Measurements from ENCODE around the gene ZNF717.
"Not testable (repeated sequence)": the region's sequence is repeated elsewhere in the genome, so short reads cannot be mapped to it uniquely, and the experiment has no call there.

Gene ZNF717

DNA sequence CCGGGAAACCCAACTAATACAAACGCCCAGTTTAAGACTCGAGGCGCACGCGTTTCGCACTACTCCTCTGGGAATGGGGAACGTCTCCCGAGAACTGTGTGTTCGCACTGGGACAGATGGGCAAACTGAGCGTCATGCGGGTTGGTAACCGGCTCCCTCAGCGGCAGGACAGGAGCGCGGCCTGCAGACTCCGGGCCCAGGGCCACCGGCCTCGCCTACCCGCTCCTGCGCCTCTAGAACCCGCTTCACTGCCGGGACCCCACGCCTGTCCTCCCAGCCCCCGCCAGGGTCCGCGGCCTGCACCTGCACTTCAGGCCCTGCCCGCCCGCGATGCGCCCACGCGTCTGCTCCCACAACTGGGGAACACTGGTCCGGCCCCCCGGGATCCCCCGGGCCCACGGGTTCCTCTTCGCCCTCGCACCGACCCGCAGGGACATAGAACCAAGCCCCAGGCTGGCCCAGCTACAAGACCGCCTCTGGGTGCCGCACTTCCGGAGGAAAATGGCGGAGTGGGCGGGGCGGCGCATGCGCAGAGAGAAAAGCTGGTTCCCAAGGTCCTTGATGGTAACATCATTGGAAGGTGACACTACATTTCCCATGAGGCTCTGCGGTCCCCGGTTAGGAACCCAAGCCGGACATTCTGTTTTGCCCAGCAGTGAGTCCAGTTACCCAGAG lies at the start of gene ZNF717:
ZNF717 (minus strand) TSS at position 469 of the 675 bp plus-strand sequence. CDS start 2,187 bp downstream, outside the sequence.
- DNase-seq (ENCODE audit: insufficient read length, low spot score); FAIRE-seq: not testable (repeated sequence)

GRCh38 chr3:75831076-75831475 lies 45.7 kb upstream of the ZNF717 start:
- FAIRE-seq; DNase-seq (ENCODE audit: insufficient read length, low spot score): not testable (repeated sequence)

- not testable (repeated sequence) for DNase-seq (ENCODE audit: insufficient read length, low spot score); FAIRE-seq
These were observed 32.7 kb upstream of the ZNF717 start for GRCh38 chr3:75818019-75818418.

DNA sequence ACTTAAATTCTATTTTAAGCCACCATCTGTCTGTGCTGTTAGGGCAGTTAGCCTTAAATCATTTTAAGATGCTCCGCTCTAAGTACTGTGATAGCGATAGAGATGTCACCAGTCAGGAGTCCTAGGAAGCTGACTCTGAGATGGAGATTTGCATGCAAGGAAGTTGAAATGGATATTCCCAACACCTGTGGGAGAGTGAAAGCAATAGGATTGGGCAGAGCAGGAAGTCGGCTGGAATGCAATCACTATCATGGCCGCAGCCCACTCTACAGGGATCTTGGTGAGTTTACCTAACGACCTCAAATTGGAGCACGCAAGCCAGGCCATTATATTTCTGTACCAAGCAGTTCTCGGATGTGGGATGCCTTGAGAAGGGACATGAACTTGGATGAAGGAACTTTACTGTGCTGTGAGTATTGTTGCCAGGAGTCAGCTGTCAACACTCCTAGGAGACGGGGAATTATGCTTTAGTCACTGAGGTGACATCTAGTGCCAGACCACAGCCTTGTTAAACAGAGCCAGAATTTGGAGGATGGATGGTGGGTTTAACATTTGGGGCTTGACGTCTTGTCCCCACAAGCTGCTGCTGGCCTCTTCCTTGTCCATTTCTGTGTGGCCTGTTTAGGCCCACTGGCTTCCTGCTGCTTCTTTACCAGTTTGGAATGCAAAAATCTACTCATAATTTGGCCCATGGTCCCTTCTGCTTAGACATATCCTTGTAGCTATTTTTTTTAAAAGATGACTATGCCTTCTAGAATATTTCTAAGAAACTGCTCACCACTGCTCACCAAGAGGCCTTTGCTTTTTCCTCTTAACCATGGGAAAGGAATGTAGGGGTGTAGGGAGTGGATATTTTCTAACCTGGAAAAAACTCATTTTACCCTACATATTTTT lies 31.2 kb upstream of the ZNF717 start:
- not testable (repeated sequence) for DNase-seq (ENCODE audit: insufficient read length, low spot score)
- peak; percentile 79 for FAIRE-seq

DNA sequence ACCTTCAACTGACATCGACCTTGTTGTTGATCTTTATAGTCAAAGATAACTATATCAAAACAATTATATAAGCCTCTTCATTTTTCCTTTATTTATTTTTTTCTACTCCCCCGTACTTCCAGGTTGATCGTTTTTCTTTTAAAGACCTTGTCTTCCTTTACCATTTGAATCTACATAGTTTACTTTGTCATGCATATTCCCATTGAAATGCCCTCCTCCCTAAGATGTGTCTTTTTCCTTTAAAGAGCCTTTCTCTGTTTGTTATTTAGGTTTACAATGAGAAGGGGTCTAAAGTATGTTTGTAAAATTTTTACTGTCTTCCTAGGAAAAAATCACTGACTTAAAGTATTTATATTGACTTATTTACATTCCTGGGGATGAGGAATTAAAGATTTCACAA lies 29.4 kb upstream of the ZNF717 start:
- FAIRE-seq (no peak), DNase-seq (ENCODE audit: insufficient read length, low spot score) (no peak)
- no peak for TF ChIP-seq POLR2A (IDR thresholded peaks at IDR 0.05; ENCODE audit: low read depth, low read length)

GRCh38 chr3:75782506-75782905 lies 2.8 kb downstream of the ZNF717 start:
- DNase-seq (ENCODE audit: insufficient read length, low spot score): no peak
- no peak for TF ChIP-seq POLR2A (IDR thresholded peaks at IDR 0.05; ENCODE audit: low read depth, low read length)
- no peak for FAIRE-seq

DNA sequence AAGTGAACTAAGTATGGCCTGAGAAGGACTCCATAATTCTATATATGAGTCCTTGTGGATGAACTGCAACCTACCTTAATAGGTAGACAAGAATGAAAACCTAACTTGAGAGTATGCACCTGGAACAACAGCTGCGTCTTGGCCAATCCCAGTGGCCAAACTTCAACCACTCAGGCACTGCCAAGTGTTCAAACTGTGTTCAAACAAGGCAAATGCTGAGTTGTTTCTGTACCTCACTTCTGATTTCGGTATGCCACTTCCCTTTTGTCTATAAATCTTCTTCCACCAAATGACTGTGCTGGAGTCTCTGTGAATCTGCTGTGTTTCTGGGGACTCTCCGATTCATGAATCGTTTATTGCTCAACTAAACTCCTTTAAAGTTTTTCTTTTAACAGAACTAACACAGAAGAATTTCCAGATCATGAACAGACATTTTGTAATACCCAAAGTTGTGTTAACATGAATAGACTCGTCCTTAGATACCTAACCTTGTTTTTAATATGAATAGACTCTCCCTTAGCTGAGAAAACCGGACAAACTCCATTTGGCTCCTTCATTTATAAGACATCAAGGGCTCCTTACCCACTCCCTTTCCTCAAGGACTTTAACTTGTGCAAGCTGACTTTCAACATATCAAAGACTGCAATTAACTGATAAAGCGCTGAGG lies 4.1 kb downstream of the ZNF717 start:
- no peak for TF ChIP-seq POLR2A (IDR thresholded peaks at IDR 0.05; ENCODE audit: low read depth, low read length)
- FAIRE-seq (no peak), DNase-seq (ENCODE audit: insufficient read length, low spot score) (no peak)

GRCh38 chr3:75777742-75778141 lies 7.6 kb downstream of the ZNF717 start:
- not testable (repeated sequence) for DNase-seq (ENCODE audit: insufficient read length, low spot score); FAIRE-seq

DNA sequence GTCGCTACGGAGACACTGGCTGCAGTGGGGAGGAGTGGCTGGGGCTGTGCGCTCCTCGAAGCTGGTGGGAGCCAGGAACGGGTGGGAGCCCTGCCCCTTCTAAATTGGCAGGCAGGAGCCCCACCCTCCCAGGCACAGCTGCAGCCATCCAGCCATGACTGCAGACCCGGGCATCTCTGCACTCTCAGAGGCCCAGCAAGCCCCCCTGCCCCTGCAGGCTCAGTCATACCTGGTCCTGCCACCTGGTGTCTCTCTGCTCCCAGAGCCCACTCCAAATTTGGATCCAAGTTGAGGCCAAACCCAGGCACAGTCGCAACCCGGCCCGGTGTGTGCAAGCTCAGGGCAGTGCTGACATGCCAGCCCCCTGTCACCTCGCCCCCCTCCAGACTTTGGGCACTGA lies 13.7 kb downstream of the ZNF717 start:
- not testable (repeated sequence) for FAIRE-seq; DNase-seq (ENCODE audit: insufficient read length, low spot score)

DNA sequence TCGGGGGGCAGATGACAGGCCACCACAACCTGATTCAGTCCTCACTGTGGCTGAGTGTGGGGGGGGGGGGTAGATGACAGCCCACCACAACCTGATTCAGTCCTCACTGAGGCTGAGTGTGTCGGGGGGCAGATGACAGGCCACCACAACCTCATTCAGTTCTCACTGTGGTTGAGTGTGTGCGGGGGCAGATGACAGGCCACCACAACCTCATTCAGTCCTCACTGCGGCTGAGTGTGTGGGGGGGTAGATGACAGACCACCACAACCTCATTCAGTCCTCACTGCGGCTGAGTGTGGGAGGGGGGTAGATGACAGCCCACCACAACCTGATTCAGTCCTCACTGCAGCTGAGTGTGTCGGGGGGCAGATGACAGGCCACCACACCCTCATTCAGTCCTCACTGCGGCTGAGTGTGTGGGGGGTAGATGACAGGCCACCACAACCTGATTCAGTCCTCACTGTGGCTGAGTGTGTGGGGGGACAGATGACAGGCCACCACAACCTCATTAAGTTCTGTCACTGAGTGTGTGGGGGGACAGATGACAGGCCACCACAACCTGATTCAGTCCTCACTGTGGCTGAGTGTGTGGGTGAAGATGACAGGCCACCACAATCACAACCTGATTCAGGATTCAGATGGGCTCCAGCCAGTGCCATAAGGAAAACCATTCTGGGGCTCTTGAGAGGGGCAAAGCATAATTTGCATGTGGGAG lies 16.9 kb downstream of the ZNF717 start:
- no peak for TF ChIP-seq POLR2A (IDR thresholded peaks at IDR 0.05; ENCODE audit: low read depth, low read length)
- FAIRE-seq: no peak
- no peak for DNase-seq (ENCODE audit: insufficient read length, low spot score)

- no peak for FAIRE-seq
- no peak for TF ChIP-seq POLR2A (IDR thresholded peaks at IDR 0.05; ENCODE audit: low read depth, low read length)
- DNase-seq (ENCODE audit: insufficient read length, low spot score): no peak
These were observed 47.4 kb downstream of the ZNF717 start for GRCh38 chr3:75737831-75738493.

DNA sequence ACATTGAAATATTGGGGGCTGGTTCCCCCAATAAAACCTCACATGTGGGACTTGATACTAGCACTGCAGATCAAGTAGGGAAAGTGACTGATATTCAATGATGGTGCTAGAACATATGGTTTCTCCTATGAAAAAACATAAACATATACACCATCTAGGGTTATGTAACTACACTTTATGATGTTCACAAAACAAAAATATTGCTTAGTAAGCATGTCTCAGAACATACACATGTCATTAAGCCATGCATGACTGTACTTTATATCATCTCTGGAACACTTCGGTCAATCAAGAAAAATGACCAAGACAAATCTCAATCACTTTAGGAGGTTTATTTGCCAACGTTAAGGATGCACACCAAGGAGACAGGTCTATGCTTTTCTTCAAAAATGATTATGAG lies 57.4 kb downstream of the ZNF717 start:
- FAIRE-seq (no peak), DNase-seq (ENCODE audit: insufficient read length, low spot score) (no peak)
- no peak for TF ChIP-seq POLR2A (IDR thresholded peaks at IDR 0.05; ENCODE audit: low read depth, low read length)

- no peak for TF ChIP-seq POLR2A (IDR thresholded peaks at IDR 0.05; ENCODE audit: low read depth, low read length)
- no peak for FAIRE-seq
- no peak for DNase-seq (ENCODE audit: insufficient read length, low spot score)
These were observed 93.3 kb downstream of the ZNF717 start for GRCh38 chr3:75692061-75692460.

- TF ChIP-seq POLR2A (IDR thresholded peaks at IDR 0.05; ENCODE audit: low read depth, low read length): no peak
- FAIRE-seq (no peak), DNase-seq (ENCODE audit: insufficient read length, low spot score) (no peak)
These were observed 98.0 kb downstream of the ZNF717 start for GRCh38 chr3:75687323-75687722.
